ENCODE results near the gene ULK4.
"Not testable (repeated sequence)": the region's sequence is repeated elsewhere in the genome, so short reads cannot be mapped to it uniquely, and the experiment has no call there.

ULK4 gene

DNA sequence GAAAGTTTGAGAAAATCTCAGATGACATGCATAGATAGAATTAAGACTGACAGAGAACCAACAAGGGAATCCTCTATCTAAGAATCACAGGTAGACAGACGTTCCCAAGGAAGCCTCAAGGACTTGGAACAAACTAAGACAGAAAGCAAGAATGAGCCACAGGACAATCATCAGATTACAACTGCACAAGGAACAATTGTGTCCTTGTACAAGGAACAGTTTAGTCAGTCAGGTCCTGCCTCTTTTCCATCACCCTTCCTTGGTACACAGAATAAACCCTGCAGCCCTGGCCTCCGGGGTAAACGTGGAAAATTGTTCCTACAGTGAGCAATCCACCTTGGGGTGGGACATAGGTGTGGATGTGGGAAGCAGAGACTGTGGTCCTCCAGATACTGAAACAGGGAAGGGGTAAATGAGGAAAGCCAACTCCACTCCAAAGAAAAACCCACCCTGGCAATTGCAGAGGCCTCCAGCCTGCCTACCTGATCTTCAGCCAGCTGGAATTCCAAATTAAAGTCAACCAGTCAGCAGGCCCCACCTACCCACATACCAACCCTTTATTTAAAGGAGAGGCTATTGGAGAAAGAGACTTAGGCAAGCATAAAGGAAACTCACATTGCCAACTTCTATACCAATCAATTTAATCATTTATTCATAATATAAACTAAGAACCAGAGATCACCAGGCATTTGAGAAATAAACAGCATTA, 73.4 kb downstream of the ULK4 start:
- DNase-seq (ENCODE audit: low read depth): no peak
- no peak overlapping the region for H3K4me3 ChIP-seq (ENCODE audit: low read length)
- TF ChIP-seq, protein P1, sequence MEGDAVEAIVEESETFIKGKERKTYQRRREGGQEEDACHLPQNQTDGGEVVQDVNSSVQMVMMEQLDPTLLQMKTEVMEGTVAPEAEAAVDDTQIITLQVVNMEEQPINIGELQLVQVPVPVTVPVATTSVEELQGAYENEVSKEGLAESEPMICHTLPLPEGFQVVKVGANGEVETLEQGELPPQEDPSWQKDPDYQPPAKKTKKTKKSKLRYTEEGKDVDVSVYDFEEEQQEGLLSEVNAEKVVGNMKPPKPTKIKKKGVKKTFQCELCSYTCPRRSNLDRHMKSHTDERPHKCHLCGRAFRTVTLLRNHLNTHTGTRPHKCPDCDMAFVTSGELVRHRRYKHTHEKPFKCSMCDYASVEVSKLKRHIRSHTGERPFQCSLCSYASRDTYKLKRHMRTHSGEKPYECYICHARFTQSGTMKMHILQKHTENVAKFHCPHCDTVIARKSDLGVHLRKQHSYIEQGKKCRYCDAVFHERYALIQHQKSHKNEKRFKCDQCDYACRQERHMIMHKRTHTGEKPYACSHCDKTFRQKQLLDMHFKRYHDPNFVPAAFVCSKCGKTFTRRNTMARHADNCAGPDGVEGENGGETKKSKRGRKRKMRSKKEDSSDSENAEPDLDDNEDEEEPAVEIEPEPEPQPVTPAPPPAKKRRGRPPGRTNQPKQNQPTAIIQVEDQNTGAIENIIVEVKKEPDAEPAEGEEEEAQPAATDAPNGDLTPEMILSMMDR (conservative IDR thresholded peaks at IDR 0.05; ENCODE audit: low read depth, low read length): no peak

DNA sequence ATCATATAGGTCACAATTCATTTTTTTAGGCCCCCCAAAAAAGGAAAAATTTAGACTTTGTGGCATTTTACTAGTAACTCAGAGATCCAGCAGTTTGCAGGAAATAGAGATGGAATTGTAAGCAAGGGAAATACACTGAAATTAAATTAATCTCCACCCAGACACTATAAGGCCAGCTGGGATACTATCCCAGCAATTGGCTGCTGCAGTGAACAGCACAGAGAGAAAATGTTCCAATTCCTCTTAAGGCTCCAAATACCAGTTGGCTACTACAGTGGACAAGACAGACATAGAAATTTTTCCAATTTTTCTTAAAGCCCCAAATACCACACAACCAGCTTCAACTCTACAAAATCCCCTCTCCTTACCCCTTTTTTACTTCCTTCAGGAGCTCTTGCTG, 78.9 kb downstream of the ULK4 start:
- no peak overlapping the region for H3K4me3 ChIP-seq (ENCODE audit: low read length)
- DNase-seq (ENCODE audit: low read depth): no peak
- TF ChIP-seq, protein P1 (conservative IDR thresholded peaks at IDR 0.05; ENCODE audit: low read depth, low read length): no peak

DNA sequence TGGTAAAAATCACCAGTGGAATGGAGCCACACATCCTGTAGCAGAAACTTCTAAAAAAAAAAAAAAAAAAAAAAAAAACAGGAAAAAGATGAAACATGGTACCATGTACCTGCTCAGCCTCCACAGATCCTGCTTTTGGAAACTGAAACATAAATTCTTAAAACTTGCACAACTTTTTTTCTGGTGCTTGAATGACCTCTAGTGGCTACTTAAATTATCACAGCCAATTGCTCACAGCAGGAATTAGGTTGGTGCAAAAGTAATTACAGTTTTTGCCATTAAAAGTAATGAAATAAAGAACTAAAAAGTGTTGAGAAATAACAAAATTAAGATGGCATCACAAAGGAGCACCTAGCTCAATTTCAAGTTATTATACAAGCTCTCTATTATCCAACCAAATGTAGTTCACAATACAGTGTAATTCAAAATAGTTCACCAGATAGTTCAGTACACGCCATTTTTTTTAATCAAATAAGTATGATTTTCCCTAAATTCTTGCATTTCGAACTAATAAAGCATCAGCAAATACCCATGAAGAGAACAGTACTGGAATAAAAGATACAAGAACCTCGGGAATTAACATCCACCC, 80.6 kb downstream of the ULK4 start:
- H3K4me3 ChIP-seq (ENCODE audit: low read length): no peak overlapping the region
- no peak for DNase-seq (ENCODE audit: low read depth)
- TF ChIP-seq, protein P1 (conservative IDR thresholded peaks at IDR 0.05; ENCODE audit: low read depth, low read length): peak; percentile 60

GRCh38 chr3:41880387-41880786, 81.5 kb downstream of the ULK4 start:
- TF ChIP-seq, protein P1 (conservative IDR thresholded peaks at IDR 0.05; ENCODE audit: low read depth, low read length): no peak
- H3K4me3 ChIP-seq (ENCODE audit: low read length): no peak overlapping the region
- DNase-seq (ENCODE audit: low read depth): no peak

- not testable (repeated sequence) for H3K4me3 ChIP-seq (ENCODE audit: low read length); DNase-seq (ENCODE audit: low read depth)
Observed at GRCh38 chr3:41877741-41878140, 84.2 kb downstream of the ULK4 start.

GRCh38 chr3:41874022-41874421, 87.9 kb downstream of the ULK4 start:
- TF ChIP-seq, protein P1 (conservative IDR thresholded peaks at IDR 0.05; ENCODE audit: low read depth, low read length): no peak
- no peak overlapping the region for H3K4me3 ChIP-seq (ENCODE audit: low read length)
- no peak for DNase-seq (ENCODE audit: low read depth)

- DNase-seq (ENCODE audit: low read depth): no peak
Observed at GRCh38 chr3:41872157-41872556, 89.7 kb downstream of the ULK4 start.

More at GRCh38 chr3:41872157-41872556, 89.7 kb downstream of the ULK4 start:
- no peak overlapping the region for H3K4me3 ChIP-seq (ENCODE audit: low read length)
- TF ChIP-seq, protein P1 (conservative IDR thresholded peaks at IDR 0.05; ENCODE audit: low read depth, low read length): no peak
